Measurements from ENCODE around the gene HTT.

DNA sequence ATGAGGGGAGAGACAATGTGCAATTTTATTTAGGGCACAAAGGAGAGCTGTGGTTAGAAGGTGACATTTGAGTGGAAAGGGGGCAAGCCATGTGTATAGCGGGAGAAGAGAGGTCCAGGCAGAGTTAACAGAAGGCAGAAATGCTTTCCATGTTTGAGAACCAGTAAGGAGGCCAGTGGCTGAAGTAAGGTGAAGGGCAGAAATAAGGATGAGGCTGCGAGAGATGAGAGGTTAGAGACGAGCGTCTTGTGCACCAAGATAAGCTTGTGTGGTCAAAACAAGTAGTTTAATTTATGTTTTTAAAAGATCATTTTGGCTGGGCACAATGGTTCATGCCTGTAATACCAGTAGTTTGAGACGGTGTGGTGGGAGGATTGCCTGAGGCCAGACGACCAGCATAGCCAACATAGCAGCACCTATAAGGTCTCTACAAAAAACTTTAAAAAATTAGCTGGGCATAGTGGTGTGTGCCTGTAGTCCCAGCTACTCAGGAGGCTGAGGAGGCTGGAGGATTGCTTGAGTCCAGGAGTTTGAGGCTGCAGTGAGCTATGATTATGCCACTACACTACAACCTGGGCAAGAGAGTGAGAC is 8.5 kb downstream of the HTT start:
- TF ChIP-seq, protein P1, sequence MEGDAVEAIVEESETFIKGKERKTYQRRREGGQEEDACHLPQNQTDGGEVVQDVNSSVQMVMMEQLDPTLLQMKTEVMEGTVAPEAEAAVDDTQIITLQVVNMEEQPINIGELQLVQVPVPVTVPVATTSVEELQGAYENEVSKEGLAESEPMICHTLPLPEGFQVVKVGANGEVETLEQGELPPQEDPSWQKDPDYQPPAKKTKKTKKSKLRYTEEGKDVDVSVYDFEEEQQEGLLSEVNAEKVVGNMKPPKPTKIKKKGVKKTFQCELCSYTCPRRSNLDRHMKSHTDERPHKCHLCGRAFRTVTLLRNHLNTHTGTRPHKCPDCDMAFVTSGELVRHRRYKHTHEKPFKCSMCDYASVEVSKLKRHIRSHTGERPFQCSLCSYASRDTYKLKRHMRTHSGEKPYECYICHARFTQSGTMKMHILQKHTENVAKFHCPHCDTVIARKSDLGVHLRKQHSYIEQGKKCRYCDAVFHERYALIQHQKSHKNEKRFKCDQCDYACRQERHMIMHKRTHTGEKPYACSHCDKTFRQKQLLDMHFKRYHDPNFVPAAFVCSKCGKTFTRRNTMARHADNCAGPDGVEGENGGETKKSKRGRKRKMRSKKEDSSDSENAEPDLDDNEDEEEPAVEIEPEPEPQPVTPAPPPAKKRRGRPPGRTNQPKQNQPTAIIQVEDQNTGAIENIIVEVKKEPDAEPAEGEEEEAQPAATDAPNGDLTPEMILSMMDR (IDR thresholded peaks at IDR 0.05) = no peak
- TF ChIP-seq POLR2A (IDR thresholded peaks at IDR 0.05) = no peak
